A673 (cell line): Measurements from ENCODE around the gene TTC9B. TPM values are rescaled to one million over a fixed set of nuclear protein-coding genes. Genes with fewer than 3 reads are reported as not detected.

Source experiments
- BruUV-seq: library from RNA; stranded (reverse); fragments of 400-500 nt; replicated peaks from 2 replicates; lab custom pipeline; 2021; lab: Mats Ljungman, UMichigan
- CTCF ChIA-PET: fragments of 300-600 bp; sonication (Branson Sonifier 250); formaldehyde crosslinking; loops from one replicate; lab custom pipeline; 2022; ENCODE audit warnings: antibody characterized with exemption; lab: Charles Lee
- POLR2A ChIA-PET: fragments of 300-600 bp; sonication (Branson Sonifier 250); formaldehyde crosslinking; loops from one replicate; lab custom pipeline; 2022; ENCODE audit warnings: antibody characterized with exemption; ENCODE audit not compliant: low non-redundant PET; lab: Charles Lee
- DNase-seq: peaks from one replicate; pipeline ENCODE4 v3.0.0-alpha.2; 2015; ENCODE audit warnings: low spot score
- H3K27ac ChIP-seq: fragments of 200-600 bp; sonication (generic); 2 replicates; pipeline ENCODE4 v1.5.1; 2016; ENCODE audit warnings: mixed run types, low read depth, mild to moderate bottlenecking, mixed read lengths, antibody characterized with exemption, low read length; ENCODE audit not compliant: poor library complexity, severe bottlenecking
- H3K27me3 ChIP-seq: fragments of 200-600 bp; sonication (generic); replicated peaks from 2 replicates; pipeline ENCODE4 v1.6.1; 2017; ENCODE audit warnings: mixed run types, low read depth, mild to moderate bottlenecking, mixed read lengths, antibody characterized with exemption, low read length; ENCODE audit not compliant: insufficient read depth, poor library complexity
- H3K36me3 ChIP-seq: fragments of 200-600 bp; sonication (generic); 2 replicates; pipeline ENCODE4 v1.6.1; 2016; ENCODE audit warnings: mixed run types, mild to moderate bottlenecking, mixed read lengths, antibody characterized with exemption, low read length; ENCODE audit not compliant: insufficient read depth, poor library complexity, severe bottlenecking
- H3K4me1 ChIP-seq: fragments of 200-600 bp; sonication (generic); 2 replicates; pipeline ENCODE4 v1.6.1; 2017; ENCODE audit warnings: mixed run types, mild to moderate bottlenecking, mixed read lengths, antibody characterized with exemption, low read length; ENCODE audit not compliant: insufficient read depth, poor library complexity, severe bottlenecking
- H3K4me3 ChIP-seq: fragments of 200-600 bp; sonication (generic); 2 replicates; pipeline ENCODE4 v1.5.1; 2016; ENCODE audit warnings: low read depth, mixed run types, mild to moderate bottlenecking, mixed read lengths, low read length; ENCODE audit not compliant: poor library complexity, severe bottlenecking
- H3K9me3 ChIP-seq: fragments of 200-600 bp; sonication (generic); 2 replicates; pipeline ENCODE4 v1.6.1; 2016; ENCODE audit warnings: mixed run types, low read depth, mild to moderate bottlenecking, mixed read lengths, antibody characterized with exemption, low read length; ENCODE audit not compliant: poor library complexity, severe bottlenecking
- CTCF ChIP-seq: fragments of 300-800, 200-600 bp; sonication (generic); conservative IDR thresholded peaks from 2 replicates; pipeline ENCODE4 v1.5.1; 2017; ENCODE audit warnings: low read depth, mild to moderate bottlenecking, antibody characterized with exemption, low read length, moderate library complexity, mixed read lengths
- EZH2 ChIP-seq: fragments of 200-600 bp; sonication (generic); IDR thresholded peaks from 2 replicates; pipeline ENCODE4 v1.6.1; 2017; ENCODE audit warnings: borderline replicate concordance, low read depth, mild to moderate bottlenecking, mixed read lengths, antibody characterized with exemption, low read length; ENCODE audit not compliant: poor library complexity, severe bottlenecking
- intact Hi-C: fragments of 100-400 bp; cut with micrococcal nuclease; formaldehyde crosslinking; loops from one replicate; pipeline ENCODE4 v1.10.0; 2022; ENCODE audit not compliant: unreplicated experiment
- total RNA-seq: library from RNA; stranded (reverse); gene quantifications from 2 replicates; pipeline ENCODE4 v1.2.3, GENCODE V29; 2021

The TTC9B gene
- total RNA-seq, 1 experiment from 2014 or later = not detected

DNA sequence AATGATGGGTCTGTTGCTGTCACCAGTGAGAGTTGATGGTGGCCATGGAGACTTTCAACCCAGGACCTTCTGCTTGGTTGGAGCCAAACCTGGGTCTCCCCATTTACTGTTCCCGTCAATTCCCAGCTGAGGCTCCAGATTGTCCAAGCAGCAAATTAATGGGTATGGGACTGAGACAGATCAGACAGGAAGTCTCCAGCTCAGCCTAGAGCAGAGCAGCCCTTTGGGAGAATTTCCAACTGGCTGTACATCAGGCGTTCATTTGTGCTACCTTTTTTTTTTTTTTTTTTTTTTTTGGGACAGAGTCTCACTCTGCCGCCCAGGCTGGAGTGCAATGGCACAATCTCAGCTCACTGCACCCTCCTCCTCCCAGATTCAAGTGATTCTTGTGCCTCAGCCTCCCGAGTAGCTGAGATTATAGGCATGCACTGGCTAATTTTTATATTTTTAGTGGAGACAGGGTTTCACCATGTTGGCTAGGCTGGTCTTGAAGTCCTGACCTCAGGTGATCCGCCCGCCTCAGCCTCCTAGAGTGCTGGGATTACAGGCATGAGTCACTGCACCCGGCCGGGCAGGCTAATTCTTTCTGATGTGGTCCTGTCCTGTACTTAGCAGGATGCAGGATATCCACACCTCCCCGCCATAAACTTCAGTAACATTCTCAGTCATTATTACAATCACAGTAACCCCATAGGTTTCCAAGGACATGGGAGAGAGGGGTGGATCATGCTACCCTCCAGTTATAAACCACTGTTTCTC lies 17.7 kb downstream of the TTC9B start:
- ChIA-PET CTCF (no interaction called here), POLR2A (interaction anchor here (0.7 kb wide), 1 partner anchor 519 kb away, joined by 12 read pairs; no protein-coding TSS in a partner anchor)
- no peaks in the 10 kb centered on the region for H3K36me3 ChIP-seq
- H3K4me3 ChIP-seq = no peak overlapping the region
- no peaks in the 10 kb centered on the region for H3K4me1 ChIP-seq
- TF ChIP-seq EZH2 = no peak
- no peaks in the 10 kb centered on the region for H3K27me3 ChIP-seq
- no TSS peak for BruUV-seq
- no peak for DNase-seq
- intact Hi-C loops = no loop called here
- H3K9me3 ChIP-seq = no peaks in the 10 kb centered on the region
- H3K27ac ChIP-seq = no peak overlapping the region

DNA sequence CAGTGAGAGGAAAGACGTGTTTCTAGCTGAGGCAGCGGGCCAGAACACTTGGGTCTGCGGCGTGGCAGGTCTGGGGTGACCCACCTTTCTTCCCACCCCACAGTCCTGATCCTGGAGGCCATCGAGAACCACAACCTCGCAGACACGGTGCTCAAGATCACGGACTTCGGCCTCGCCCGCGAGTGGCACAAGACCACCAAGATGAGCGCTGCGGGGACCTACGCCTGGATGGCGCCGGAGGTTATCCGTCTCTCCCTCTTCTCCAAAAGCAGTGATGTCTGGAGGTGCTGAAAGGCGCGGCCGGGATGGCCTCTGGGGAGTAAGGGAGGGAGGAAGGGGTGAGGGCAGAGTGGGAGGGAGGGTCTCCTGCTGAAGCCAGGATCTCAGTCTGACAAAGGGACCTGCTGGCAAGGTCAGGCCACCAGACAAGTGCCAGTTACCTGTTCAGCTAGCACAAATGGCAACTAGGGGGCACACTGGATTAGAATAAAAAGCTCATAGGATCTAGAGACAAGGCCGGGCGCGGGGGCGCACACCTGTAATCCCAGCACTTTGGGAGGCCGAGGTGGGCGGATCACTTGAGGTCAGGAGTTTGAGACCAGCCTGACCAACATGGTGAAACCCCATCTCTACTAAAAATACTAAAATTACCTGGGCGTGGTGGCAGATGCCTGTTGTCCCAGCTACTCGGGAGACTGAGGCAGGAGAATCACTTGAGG lies 19.8 kb downstream of the TTC9B start:
- H3K4me3 ChIP-seq = no peak overlapping the region
- H3K9me3 ChIP-seq = no peaks in the 10 kb centered on the region
- H3K27me3 ChIP-seq = no peaks in the 10 kb centered on the region
- no peak overlapping the region for H3K27ac ChIP-seq
- no TSS peak for BruUV-seq
- intact Hi-C loops = no loop called here
- no peak for DNase-seq
- TF ChIP-seq EZH2 (no peak), CTCF (no peak)
- H3K4me1 ChIP-seq = no peaks in the 10 kb centered on the region
- ChIA-PET CTCF (interaction anchor here (0.6 kb wide), 1 partner anchor 55 kb away, joined by 4 read pairs; no protein-coding TSS in a partner anchor), POLR2A (interaction anchor here (0.6 kb wide), 1 partner anchor 55 kb away, joined by 21 read pairs; no protein-coding TSS in a partner anchor)
- H3K36me3 ChIP-seq = no peaks in the 10 kb centered on the region

DNA sequence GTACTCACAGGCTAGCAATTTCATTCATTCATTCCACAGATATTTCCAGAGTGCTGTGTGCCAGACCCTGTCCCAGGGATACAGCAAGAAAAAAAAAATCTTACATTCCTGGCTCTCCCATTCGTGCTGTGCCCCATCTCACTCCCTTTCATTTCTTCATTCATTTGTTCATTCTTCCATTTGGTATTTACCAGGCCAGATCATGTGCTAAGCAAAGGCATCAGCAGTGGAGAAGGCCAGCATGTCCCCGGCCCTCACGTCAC lies 24.7 kb downstream of the TTC9B start:
- no peaks in the 10 kb centered on the region for H3K9me3 ChIP-seq
- no TSS peak for BruUV-seq
- no peak for TF ChIP-seq CTCF
- no peak for TF ChIP-seq EZH2
- no peaks in the 10 kb centered on the region for H3K27me3 ChIP-seq
- H3K27ac ChIP-seq = no peak overlapping the region
- H3K36me3 ChIP-seq = no peaks in the 10 kb centered on the region
- DNase-seq = no peak
- intact Hi-C loops = no loop called here
- H3K4me1 ChIP-seq = no peaks in the 10 kb centered on the region
- POLR2A ChIA-PET = no interaction called here
- CTCF ChIA-PET = no interaction called here
- no peak overlapping the region for H3K4me3 ChIP-seq
